GM12892 (cell line): ENCODE measurements around the gene TAS1R3.

ENCODE experiments used
- POLR2A ChIP-seq: IDR thresholded peaks from 2 replicates; pipeline ENCODE4 v1.6.1; 2011; ENCODE audit warnings: low read depth, low read length, control low read depth
- POLR2AphosphoS5 ChIP-seq: IDR thresholded peaks from 2 replicates; pipeline ENCODE4 v1.6.1; 2011; ENCODE audit warnings: low read depth, low read length, control low read depth

DNA sequence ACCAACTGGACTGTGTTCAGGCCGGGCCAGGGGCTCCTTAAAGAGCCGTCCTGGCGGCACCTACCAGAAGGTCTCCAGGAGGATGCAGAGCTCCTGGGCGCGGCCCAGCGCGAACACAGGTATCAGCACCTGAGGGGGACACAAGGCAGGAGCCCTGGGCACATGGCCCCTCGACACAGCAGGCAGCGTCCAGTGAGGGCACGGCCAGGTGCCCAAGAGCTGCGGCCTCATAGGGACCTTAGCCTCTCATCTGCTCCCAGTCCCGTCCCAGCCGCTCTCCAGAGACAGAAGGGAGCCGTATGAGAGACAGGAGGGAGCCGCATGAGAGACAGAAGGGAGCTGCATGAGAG, 16.9 kb upstream of the TAS1R3 start:
- TF ChIP-seq POLR2A = no peak; the same call in 1 of the 2 replicates
- no peak for TF ChIP-seq POLR2AphosphoS5
